ENCODE data around the gene GLRX3.

Gene GLRX3

DNA sequence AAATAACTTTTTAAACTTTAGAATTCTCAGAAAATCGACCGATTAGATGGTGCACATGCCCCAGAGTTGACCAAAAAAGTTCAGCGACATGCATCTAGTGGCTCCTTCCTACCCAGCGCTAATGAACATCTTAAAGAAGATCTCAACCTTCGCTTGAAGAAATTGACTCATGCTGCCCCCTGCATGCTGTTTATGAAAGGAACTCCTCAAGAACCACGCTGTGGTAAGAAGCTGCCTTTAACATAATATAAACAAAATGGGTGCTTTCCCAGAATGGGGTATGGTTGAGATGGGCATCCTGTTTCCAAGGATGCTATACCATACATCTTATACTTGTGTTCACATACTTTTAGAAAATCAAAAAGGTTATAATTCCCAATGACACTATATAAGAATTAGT lies 24.6 kb downstream of the GLRX3 start:
- no peak overlapping the region for H3K4me3 ChIP-seq (ENCODE audit: low read depth, low read length)
- DNase-seq (ENCODE audit: low read depth) = peak; percentile 48
- TF ChIP-seq, protein P1, sequence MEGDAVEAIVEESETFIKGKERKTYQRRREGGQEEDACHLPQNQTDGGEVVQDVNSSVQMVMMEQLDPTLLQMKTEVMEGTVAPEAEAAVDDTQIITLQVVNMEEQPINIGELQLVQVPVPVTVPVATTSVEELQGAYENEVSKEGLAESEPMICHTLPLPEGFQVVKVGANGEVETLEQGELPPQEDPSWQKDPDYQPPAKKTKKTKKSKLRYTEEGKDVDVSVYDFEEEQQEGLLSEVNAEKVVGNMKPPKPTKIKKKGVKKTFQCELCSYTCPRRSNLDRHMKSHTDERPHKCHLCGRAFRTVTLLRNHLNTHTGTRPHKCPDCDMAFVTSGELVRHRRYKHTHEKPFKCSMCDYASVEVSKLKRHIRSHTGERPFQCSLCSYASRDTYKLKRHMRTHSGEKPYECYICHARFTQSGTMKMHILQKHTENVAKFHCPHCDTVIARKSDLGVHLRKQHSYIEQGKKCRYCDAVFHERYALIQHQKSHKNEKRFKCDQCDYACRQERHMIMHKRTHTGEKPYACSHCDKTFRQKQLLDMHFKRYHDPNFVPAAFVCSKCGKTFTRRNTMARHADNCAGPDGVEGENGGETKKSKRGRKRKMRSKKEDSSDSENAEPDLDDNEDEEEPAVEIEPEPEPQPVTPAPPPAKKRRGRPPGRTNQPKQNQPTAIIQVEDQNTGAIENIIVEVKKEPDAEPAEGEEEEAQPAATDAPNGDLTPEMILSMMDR (IDR thresholded peaks at IDR 0.05; ENCODE audit: insufficient read depth, low read depth, low read length, missing control alignments) = peak; percentile 10

DNA sequence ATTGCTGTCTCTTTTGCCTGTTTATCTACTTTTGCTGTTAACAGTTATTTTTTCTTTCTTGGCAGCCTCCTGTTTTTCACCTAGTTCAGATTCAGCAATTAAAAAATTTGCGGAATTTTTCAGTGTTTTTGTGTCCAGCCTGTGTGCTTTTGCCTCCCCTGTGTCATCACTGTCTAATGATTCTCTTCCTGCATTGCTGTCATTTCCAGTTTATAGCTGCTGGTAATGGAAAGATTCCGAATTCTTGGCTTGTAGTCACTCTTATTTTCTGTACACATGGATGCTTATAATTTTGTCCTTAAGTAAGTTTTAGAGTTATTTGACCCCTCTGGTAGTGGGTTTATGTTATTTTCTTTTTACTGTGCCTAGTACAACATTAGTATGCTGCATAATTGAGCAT lies 25.1 kb downstream of the GLRX3 start:
- no peak for DNase-seq (ENCODE audit: low read depth)
- H3K4me3 ChIP-seq (ENCODE audit: low read depth, low read length) = no peak overlapping the region
- TF ChIP-seq, protein P1 (IDR thresholded peaks at IDR 0.05; ENCODE audit: insufficient read depth, low read depth, low read length, missing control alignments) = no peak

DNA sequence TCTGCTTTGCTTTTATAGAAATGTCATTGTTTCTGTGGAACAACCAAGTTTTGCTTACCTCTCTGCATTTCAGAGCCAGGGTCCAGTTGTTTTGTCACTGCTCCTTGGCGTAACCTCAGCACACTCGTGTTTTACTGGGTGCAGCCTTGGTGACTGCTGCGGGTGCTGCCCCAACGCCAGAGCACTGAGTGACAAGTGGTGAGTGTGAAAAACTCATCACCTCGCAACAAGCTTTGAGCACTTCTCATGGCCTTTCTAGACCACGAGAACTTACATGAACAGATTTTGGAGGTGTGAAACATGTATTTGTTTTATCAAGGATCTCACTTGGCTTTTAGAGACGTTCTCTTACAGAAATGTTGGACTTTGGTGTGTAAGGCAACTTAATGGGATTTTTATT lies 31.0 kb downstream of the GLRX3 start:
- no peak for DNase-seq (ENCODE audit: low read depth)
- TF ChIP-seq, protein P1 (IDR thresholded peaks at IDR 0.05; ENCODE audit: insufficient read depth, low read depth, low read length, missing control alignments) = no peak
- H3K4me3 ChIP-seq (ENCODE audit: low read depth, low read length) = no peak overlapping the region

DNA sequence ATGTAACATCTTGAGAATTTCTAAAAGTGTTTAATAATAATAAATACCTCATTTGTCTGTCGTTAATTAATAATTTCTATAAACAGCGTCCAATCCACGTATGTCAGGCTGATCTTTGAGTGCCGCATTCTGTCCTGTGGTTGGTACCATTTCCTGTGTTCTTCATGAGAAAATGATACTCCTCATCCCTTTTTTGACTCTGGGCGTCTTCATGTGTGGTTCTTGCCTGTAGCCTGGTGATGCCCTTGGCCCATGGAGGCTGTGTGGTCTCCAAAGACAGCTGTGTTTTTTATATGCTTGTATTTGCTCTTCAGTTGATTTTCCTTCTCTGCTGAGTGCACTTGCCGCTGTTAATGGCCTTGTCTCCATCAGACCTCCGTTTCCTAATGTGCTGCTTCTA lies 31.5 kb downstream of the GLRX3 start:
- TF ChIP-seq, protein P1 (IDR thresholded peaks at IDR 0.05; ENCODE audit: insufficient read depth, low read depth, low read length, missing control alignments) = no peak

DNA sequence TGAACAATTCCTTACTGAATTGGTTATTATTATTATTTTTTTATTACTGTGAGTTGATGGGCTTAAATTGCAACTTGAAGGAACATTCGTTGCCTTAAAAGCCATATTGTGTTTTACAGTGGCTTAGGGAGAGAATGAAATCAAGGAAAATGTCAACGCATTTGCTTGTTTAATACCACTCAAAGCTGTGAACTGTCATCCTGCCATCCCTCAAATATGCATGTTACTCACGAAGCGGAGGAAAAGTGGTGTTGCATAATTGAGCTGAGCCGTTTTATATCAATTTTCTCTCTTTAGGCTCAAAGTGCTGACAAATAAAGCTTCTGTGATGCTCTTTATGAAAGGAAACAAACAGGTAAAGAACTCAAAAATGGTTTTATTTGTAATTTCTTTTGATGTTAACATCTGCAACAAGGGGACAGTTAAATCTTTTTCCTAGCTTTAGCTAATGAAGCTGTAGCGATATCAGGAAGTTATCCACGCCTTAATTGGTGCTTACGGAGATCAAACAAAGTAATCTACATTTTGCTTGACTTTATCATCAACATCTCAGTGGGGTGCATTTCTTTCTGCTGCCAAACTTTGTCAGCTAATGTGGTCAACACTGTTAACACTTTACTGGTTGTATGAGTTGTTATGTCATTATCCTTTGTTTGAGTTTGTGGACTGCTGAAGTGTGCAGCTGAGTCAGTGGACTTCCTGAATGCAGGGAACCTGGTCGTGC lies 33.1 kb downstream of the GLRX3 start:
- H3K4me3 ChIP-seq (ENCODE audit: low read depth, low read length) = no peak overlapping the region
- TF ChIP-seq, protein P1 (IDR thresholded peaks at IDR 0.05; ENCODE audit: insufficient read depth, low read depth, low read length, missing control alignments) = no peak
- no peak for DNase-seq (ENCODE audit: low read depth)

More for the DNA sequence above, 31.5 kb downstream of the GLRX3 start:
- DNase-seq (ENCODE audit: low read depth) = no peak
- no peak overlapping the region for H3K4me3 ChIP-seq (ENCODE audit: low read depth, low read length)

DNA sequence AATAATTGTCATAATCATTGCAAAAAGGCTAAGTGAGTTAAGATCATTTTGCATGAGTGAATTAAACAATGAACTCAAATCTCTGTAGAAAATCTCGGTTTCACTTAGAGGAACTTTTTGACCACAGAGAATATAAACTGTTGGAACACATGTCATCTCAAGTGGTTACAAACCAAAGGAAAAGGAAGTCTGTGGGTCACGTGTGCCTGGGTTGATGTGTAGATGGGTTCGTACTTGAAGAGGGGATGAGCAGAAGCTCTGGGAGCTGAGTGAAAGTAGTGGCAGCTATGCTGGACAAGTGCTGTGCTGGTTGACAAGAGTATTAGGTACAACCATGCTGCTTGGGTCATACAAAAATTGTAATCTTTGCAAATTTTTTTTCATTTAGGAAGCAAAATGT lies 35.0 kb downstream of the GLRX3 start:
- TF ChIP-seq, protein P1 (IDR thresholded peaks at IDR 0.05; ENCODE audit: insufficient read depth, low read depth, low read length, missing control alignments) = no peak
- H3K4me3 ChIP-seq (ENCODE audit: low read depth, low read length) = no peak overlapping the region
- no peak for DNase-seq (ENCODE audit: low read depth)

DNA sequence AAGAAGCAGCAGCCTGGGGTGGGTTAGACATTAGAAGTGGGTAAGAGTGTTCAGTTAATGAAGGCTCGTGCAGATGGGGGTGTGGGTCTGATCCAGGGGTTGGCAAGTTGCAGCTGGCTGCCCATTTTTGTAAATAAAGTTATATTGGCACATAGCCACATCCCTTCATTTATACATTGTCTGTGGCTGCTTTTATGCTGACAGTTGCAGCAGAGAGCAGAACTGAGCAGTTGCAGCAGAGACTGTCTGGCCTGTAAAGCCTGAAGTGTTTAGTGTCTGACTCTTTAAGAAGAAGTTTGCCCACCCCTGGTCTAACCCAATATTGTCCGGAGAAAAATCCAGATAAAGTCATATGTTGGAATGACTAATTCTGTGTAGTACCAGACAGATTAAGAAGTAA lies 38.1 kb downstream of the GLRX3 start:
- TF ChIP-seq, protein P1 (IDR thresholded peaks at IDR 0.05; ENCODE audit: insufficient read depth, low read depth, low read length, missing control alignments) = no peak
- no peak for DNase-seq (ENCODE audit: low read depth)
- no peak overlapping the region for H3K4me3 ChIP-seq (ENCODE audit: low read depth, low read length)
